ENCODE results near the gene G0S2. TPM values are rescaled to one million over a fixed set of nuclear protein-coding genes. Genes with fewer than 3 reads are reported as not detected.

The G0S2 gene
- total RNA-seq, 1 experiment from 2014 or later, result 0.35 TPM

DNA sequence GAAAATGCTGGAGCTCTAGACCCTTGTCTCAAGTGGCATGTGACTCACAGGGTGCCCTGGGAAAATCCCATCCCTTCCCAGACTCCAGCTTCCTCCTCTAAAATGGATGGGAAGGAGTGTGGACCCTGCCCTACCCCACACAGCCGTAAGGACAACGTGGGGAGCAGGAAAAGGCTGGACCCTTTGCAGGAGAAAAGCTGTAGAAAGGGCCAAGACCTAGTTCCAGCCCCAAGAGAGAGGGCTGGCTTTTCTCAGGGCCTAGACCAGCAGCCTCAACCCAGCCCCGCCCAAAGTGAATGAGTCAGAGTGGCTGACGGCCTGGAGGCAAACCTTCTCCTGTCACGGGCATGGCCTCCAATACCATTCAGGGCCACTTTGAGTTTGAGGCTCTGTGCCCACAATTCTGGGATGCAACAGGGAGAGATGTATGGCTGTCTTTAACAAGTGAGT lies 24.0 kb upstream of the G0S2 start:
- WGBS (ENCODE audit: extremely low coverage, insufficient read length, low lambda C conversion rate), result no CpG with 5 or more reads among the region's 5 CpGs
- no peaks in the 10 kb centered on the region for H3K79me1 ChIP-seq (ENCODE audit: insufficient read depth, low read depth, low read length, poor library complexity, severe bottlenecking)
- no peak overlapping the region for H3T11ph ChIP-seq (ENCODE audit: low read length)
- H4K8ac ChIP-seq (replicated peaks; ENCODE audit: insufficient read length, low read depth, low read length), result no peak overlapping the region
- H2BK20ac ChIP-seq (ENCODE audit: low read depth, low read length, poor library complexity, severe bottlenecking), result no peak overlapping the region
- H2AK5ac ChIP-seq (ENCODE audit: insufficient read length, low read length), result no peak overlapping the region
- no peak overlapping the region for H3K4ac ChIP-seq (ENCODE audit: low read depth, low read length)
- H2BK5ac ChIP-seq (ENCODE audit: insufficient read length, low read length), result no peak overlapping the region
- Mint-ChIP-seq H3K36me3 (ENCODE audit: insufficient read depth in 1 of 3, low read depth in 3 of 3) (no peaks in the 10 kb centered on the region; a peak in 1 of 7 replicates), H3K9me3 (no peaks in the 10 kb centered on the region), H3K4me3 (no peak overlapping the region), H3K27me3 (ENCODE audit: low read depth) (peaks cover 5% of the 10 kb centered on the region), H3K27ac (no peak overlapping the region), H3K4me1 (peaks cover 20 to 30% of the 10 kb centered on the region in 2 experiments)
- TF ChIP-seq, protein P1, sequence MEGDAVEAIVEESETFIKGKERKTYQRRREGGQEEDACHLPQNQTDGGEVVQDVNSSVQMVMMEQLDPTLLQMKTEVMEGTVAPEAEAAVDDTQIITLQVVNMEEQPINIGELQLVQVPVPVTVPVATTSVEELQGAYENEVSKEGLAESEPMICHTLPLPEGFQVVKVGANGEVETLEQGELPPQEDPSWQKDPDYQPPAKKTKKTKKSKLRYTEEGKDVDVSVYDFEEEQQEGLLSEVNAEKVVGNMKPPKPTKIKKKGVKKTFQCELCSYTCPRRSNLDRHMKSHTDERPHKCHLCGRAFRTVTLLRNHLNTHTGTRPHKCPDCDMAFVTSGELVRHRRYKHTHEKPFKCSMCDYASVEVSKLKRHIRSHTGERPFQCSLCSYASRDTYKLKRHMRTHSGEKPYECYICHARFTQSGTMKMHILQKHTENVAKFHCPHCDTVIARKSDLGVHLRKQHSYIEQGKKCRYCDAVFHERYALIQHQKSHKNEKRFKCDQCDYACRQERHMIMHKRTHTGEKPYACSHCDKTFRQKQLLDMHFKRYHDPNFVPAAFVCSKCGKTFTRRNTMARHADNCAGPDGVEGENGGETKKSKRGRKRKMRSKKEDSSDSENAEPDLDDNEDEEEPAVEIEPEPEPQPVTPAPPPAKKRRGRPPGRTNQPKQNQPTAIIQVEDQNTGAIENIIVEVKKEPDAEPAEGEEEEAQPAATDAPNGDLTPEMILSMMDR (conservative IDR thresholded peaks at IDR 0.05), result no peak
- H2BK12ac ChIP-seq (ENCODE audit: insufficient read length, low read depth, low read length), result no peak overlapping the region
- H2BK120ac ChIP-seq (ENCODE audit: low read depth, low read length, poor library complexity, severe bottlenecking), result no peak overlapping the region
- no peak overlapping the region for H3K18ac ChIP-seq (ENCODE audit: insufficient read length, low read depth, low read length)
- H3K27me3 ChIP-seq (ENCODE audit: insufficient read depth, low read length), result no peaks in the 10 kb centered on the region
- no peaks in the 10 kb centered on the region for H4K20me1 ChIP-seq (ENCODE audit: control insufficient read depth, insufficient read depth, insufficient read length)
- no peaks in the 10 kb centered on the region for H3K9me3 ChIP-seq (ENCODE audit: control insufficient read depth, low read depth, low read length)
- no peak overlapping the region; the same call in 1 of the 2 replicates for H3K14ac ChIP-seq (ENCODE audit: insufficient read depth, low read length)
- no peaks in the 10 kb centered on the region for H3K23me2 ChIP-seq (ENCODE audit: insufficient read length, low read depth, low read length, poor library complexity, severe bottlenecking)
- H3K4me2 ChIP-seq (ENCODE audit: insufficient read depth, insufficient read length, low read length), result no peak overlapping the region
- no peak overlapping the region for H4K91ac ChIP-seq (ENCODE audit: insufficient read length, low read depth, low read length)
- H3K27ac ChIP-seq (ENCODE audit: insufficient read length, low read depth, low read length), result no peak overlapping the region
- H2AFZ ChIP-seq (ENCODE audit: low read length), result no peak overlapping the region
- no peak overlapping the region for H3K9ac ChIP-seq (ENCODE audit: extremely low read depth, insufficient read length, low read length)
- H3K4me1 ChIP-seq (ENCODE audit: insufficient read depth, low read length), result no peaks in the 10 kb centered on the region
- no peak overlapping the region for H3K56ac ChIP-seq (ENCODE audit: insufficient read length, low read depth, low read length)
- no peak overlapping the region for H4K5ac ChIP-seq (ENCODE audit: insufficient read length, low read depth, low read length)
- no peak for DNase-seq
- H3K79me2 ChIP-seq (ENCODE audit: insufficient read depth, low read length), result no peaks in the 10 kb centered on the region
- H2BK15ac ChIP-seq (ENCODE audit: low read depth, low read length), result no peak overlapping the region
- H3K23ac ChIP-seq (ENCODE audit: insufficient read length, low read depth, low read length), result no peak overlapping the region
